CD4-positive, alpha-beta memory T cell (primary cell): Measurements from ENCODE around the gene CD1E. TPM values are rescaled to one million over a fixed set of nuclear protein-coding genes. Genes with fewer than 3 reads are reported as not detected.

Experiments
- CTCF ChIA-PET: fragments of 350-600 bp; sonication (Branson Sonifier 250); formaldehyde crosslinking; loops from one replicate; lab custom pipeline; 2021; ENCODE audit warnings: inconsistent platforms; ENCODE audit not compliant: partially characterized antibody; lab: Charles Lee
- POLR2A ChIA-PET: fragments of 350-600 bp; sonication (Branson Sonifier 250); formaldehyde crosslinking; loops from one replicate; lab custom pipeline; 2021; ENCODE audit not compliant: partially characterized antibody; lab: Charles Lee
- DNase-seq, 5 donors: peaks; one replicate each; pipeline versions ENCODE4 v3.0.0 to v3.0.0-alpha.2; 2020 to 2022; ENCODE audit warnings: mixed read lengths in 1 of 5
- H3K27ac ChIP-seq: one replicate; pipeline ENCODE4 v1.7.0; 2013; ENCODE audit warnings: low read depth, low read length
- H3K27me3 ChIP-seq: 2 replicates; pipeline ENCODE4 v1.7.0; 2013; ENCODE audit warnings: mild to moderate bottlenecking, low read length, moderate library complexity; ENCODE audit not compliant: insufficient read depth
- H3K36me3 ChIP-seq: 2 replicates; pipeline ENCODE4 v1.7.0; 2013; ENCODE audit warnings: mild to moderate bottlenecking, low read length, moderate library complexity; ENCODE audit not compliant: insufficient read depth
- H3K4me1 ChIP-seq: 2 replicates; pipeline ENCODE4 v1.7.0; 2013; ENCODE audit warnings: mild to moderate bottlenecking, low read length, moderate library complexity; ENCODE audit not compliant: insufficient read depth
- H3K4me3 ChIP-seq, 2 donors: one replicate each; pipeline ENCODE4 v1.7.0; 2013; ENCODE audit warnings: low read length in 2 of 2, mild to moderate bottlenecking in 1 of 2
- H3K9me3 ChIP-seq, 2 donors: one replicate each; pipeline ENCODE4 v1.7.0; 2013; ENCODE audit warnings: low read length in 2 of 2, control low read depth in 1 of 2; ENCODE audit not compliant: control insufficient read depth in 1 of 2
- H3K27ac Mint-ChIP-seq, 7 donors: one replicate each; pipeline ENCODE4 v1.8.0; 2020 to 2021; ENCODE audit warnings: mixed read lengths in 7 of 7, mild to moderate bottlenecking in 6 of 7, inconsistent platforms in 3 of 7, moderate library complexity in 3 of 7
- H3K27me3 Mint-ChIP-seq, 2 donors: one replicate each; pipeline ENCODE4 v1.8.0; 2020 to 2021; ENCODE audit warnings: mixed read lengths in 2 of 2
- H3K36me3 Mint-ChIP-seq, 2 donors: one replicate each; pipeline ENCODE4 v1.8.0; 2020 to 2021; ENCODE audit warnings: mixed read lengths in 2 of 2, inconsistent platforms in 1 of 2, mild to moderate bottlenecking in 1 of 2
- H3K4me1 Mint-ChIP-seq, 4 donors: one replicate each; pipeline ENCODE4 v1.8.0; 2020 to 2021; ENCODE audit warnings: mixed read lengths in 4 of 4, mild to moderate bottlenecking in 1 of 4
- H3K4me3 Mint-ChIP-seq, 8 donors: one replicate each; pipeline ENCODE4 v1.8.0; 2020 to 2021; ENCODE audit warnings: mixed read lengths in 8 of 8, mild to moderate bottlenecking in 7 of 8, moderate library complexity in 6 of 8, inconsistent platforms in 3 of 8
- H3K9me3 Mint-ChIP-seq, 8 donors: one replicate each; pipeline ENCODE4 v1.8.0; 2020 to 2021; ENCODE audit warnings: mixed read lengths in 8 of 8, mild to moderate bottlenecking in 5 of 8, inconsistent platforms in 3 of 8, moderate library complexity in 1 of 8
- intact Hi-C: fragments of 100-400 bp; cut with micrococcal nuclease; formaldehyde crosslinking; loops from one replicate; pipeline ENCODE4 v1.15.1; 2023
- polyA plus RNA-seq, 2 donors: library from polyadenylated mRNA; unstranded; fragments of 300-500 nt; fragmentation: Illumina TruSeq; gene quantifications; one replicate each; pipeline ENCODE4 v1.2.3, GENCODE V29; 2021
- total RNA-seq, 2 experiments: library from RNA; stranded (reverse); gene quantifications; one replicate each; pipeline ENCODE4 v1.2.3, GENCODE V29; 2021

The CD1E gene
- total RNA-seq (not detected), polyA plus RNA-seq (not detected)

GRCh38 chr1:158353303-158354075 is at the start of gene CD1E:
CD1E (plus strand) TSS chr1:158353894; CDS start chr1:158353989, 95 bp downstream.
- CTCF ChIA-PET, result no interaction called here
- peak within 1 kb of the TSS in 1 of 7 donors; percentile 34 for H3K27ac Mint-ChIP-seq
- intact Hi-C loops, result no loop called here

GRCh38 chr1:158310623-158311022 is 43.1 kb upstream of the CD1E start:
- Mint-ChIP-seq H3K27ac (no peak overlapping the region), H3K4me1 (no peaks in the 10 kb centered on the region), H3K4me3 (no peak overlapping the region), H3K36me3 (no peaks in the 10 kb centered on the region), H3K9me3 (peaks cover 0 to 36% (median 16%) of the 10 kb centered on the region in 8 donors), H3K27me3 (peaks cover 3% of the 10 kb centered on the region in 2 donors)
- ChIA-PET CTCF (no interaction called here), POLR2A (no interaction called here)
- no peak for DNase-seq
- H3K27me3 ChIP-seq, result no peaks in the 10 kb centered on the region
- no peaks in the 10 kb centered on the region for H3K4me1 ChIP-seq
- no peak overlapping the region for H3K4me3 ChIP-seq
- intact Hi-C loops, result no loop called here
- H3K9me3 ChIP-seq, result no peaks in the 10 kb centered on the region
- H3K36me3 ChIP-seq, result no peaks in the 10 kb centered on the region
- H3K27ac ChIP-seq, result no peak overlapping the region

More at GRCh38 chr1:158353303-158354075, at the start of gene CD1E:
- Histone ChIP-seq H3K4me3 (no peak within 1 kb of the TSS), H3K27ac (no peak within 1 kb of the TSS), H3K27me3 (no peaks in the 10 kb centered on the region), H3K4me1 (no peaks in the 10 kb centered on the region), H3K9me3 (no peaks in the 10 kb centered on the region), H3K36me3 (no peaks in the 10 kb centered on the region)
- H3K9me3 Mint-ChIP-seq, result no peaks in the 10 kb centered on the region
- H3K27me3 Mint-ChIP-seq, result peaks cover 29 to 30% of the 10 kb centered on the region in 2 donors
- no peaks in the 10 kb centered on the region for H3K36me3 Mint-ChIP-seq
- POLR2A ChIA-PET, result no interaction called here
- no peak for DNase-seq
- H3K4me1 Mint-ChIP-seq, result no peaks in the 10 kb centered on the region
- no peak within 1 kb of the TSS for H3K4me3 Mint-ChIP-seq

DNA sequence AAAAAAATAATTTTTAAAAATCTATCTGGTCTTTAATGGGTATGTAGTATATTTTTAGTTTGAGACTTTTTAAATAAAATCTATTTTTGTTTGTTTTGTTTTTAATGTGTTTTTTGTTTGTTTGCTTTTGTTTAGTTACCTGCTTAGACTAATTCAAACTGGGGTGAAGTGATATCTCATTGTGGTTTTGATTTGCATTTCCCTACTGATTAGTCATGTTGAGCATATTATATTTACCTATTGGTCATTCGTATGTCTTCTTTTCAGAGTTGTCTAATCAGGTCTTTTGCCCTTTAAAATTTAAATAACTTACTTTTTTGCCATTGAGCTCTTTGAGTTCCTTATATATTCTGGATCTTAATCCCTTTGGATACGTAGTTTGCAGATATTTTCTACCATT is 42.6 kb upstream of the CD1E start:
- H3K36me3 Mint-ChIP-seq, result no peaks in the 10 kb centered on the region
- no peak overlapping the region for H3K27ac ChIP-seq
- DNase-seq, result no peak
- no peaks in the 10 kb centered on the region for H3K4me1 Mint-ChIP-seq
- peaks cover 0 to 36% (median 16%) of the 10 kb centered on the region in 8 donors for H3K9me3 Mint-ChIP-seq
- no peaks in the 10 kb centered on the region for H3K36me3 ChIP-seq
- H3K27me3 Mint-ChIP-seq, result peaks cover 0 to 3% of the 10 kb centered on the region in 2 donors
- ChIA-PET CTCF (no interaction called here), POLR2A (no interaction called here)
- H3K4me3 Mint-ChIP-seq, result no peak overlapping the region
- no peaks in the 10 kb centered on the region for H3K4me1 ChIP-seq
- H3K27me3 ChIP-seq, result no peaks in the 10 kb centered on the region
- intact Hi-C loops, result no loop called here
- H3K4me3 ChIP-seq, result no peak overlapping the region
- H3K9me3 ChIP-seq, result no peaks in the 10 kb centered on the region
- H3K27ac Mint-ChIP-seq, result no peak overlapping the region

DNA sequence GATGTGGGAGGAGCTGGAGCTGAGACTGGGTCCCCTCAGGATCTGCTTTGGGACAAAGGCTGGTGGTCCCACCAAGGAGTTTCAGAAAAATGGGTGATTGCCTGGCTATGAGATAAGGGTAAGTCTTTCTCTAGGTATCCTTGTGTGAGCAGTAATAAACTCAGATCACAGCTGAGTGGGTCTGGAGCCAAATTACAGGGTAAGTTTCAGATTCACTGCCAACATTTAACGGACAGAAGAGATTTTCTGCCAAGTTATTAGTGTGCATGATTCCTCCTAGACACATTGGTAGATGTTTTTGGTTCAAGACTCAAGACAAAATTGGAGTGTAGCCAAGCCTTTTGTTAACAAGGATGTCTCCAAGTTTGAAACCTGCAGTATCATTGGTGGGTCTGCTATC is 29.8 kb upstream of the CD1E start:
- Mint-ChIP-seq H3K4me1 (no peaks in the 10 kb centered on the region), H3K36me3 (peaks cover 0 to 1% of the 10 kb centered on the region in 2 donors), H3K4me3 (no peak overlapping the region), H3K27ac (no peak overlapping the region), H3K9me3 (peaks cover 0 to 13% (median 5%) of the 10 kb centered on the region in 8 donors), H3K27me3 (peaks cover 11 to 18% of the 10 kb centered on the region in 2 donors)
- intact Hi-C loops, result no loop called here
- DNase-seq, result no peak
- H3K9me3 ChIP-seq, result no peaks in the 10 kb centered on the region
- no peak overlapping the region for H3K4me3 ChIP-seq
- POLR2A ChIA-PET, result no interaction called here
- no peak overlapping the region for H3K27ac ChIP-seq
- no peaks in the 10 kb centered on the region for H3K36me3 ChIP-seq
- H3K27me3 ChIP-seq, result no peaks in the 10 kb centered on the region
- no peaks in the 10 kb centered on the region for H3K4me1 ChIP-seq
- CTCF ChIA-PET, result no interaction called here

DNA sequence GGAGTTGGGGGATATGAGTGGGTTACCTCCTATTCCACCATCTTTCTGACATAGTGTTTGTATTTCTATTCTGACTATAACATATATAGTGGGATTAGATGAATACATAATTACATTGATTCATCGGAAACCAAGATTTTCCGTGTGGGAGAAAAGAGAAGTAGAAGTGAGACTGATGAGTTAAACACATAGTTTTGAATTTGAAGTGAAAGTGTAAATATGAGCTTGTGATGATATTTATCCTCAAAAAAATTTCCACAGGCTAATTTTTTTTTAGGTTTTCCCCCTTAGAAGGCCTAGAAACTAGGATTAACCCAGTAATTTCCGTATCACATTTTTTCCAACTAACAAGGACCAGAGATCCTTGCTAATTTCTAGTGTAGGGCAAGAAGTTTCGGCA is 29.3 kb upstream of the CD1E start:
- H3K9me3 ChIP-seq, result no peaks in the 10 kb centered on the region
- Mint-ChIP-seq H3K27me3 (peaks cover 11 to 18% of the 10 kb centered on the region in 2 donors), H3K27ac (no peak overlapping the region), H3K9me3 (peaks cover 0 to 13% (median 5%) of the 10 kb centered on the region in 8 donors), H3K36me3 (peaks cover 0 to 1% of the 10 kb centered on the region in 2 donors), H3K4me1 (no peaks in the 10 kb centered on the region), H3K4me3 (no peak overlapping the region)
- H3K4me1 ChIP-seq, result no peaks in the 10 kb centered on the region
- CTCF ChIA-PET, result no interaction called here
- no peak overlapping the region for H3K27ac ChIP-seq
- DNase-seq, result no peak
- no peaks in the 10 kb centered on the region for H3K27me3 ChIP-seq
- intact Hi-C loops, result no loop called here
- H3K4me3 ChIP-seq, result no peak overlapping the region
- H3K36me3 ChIP-seq, result no peaks in the 10 kb centered on the region
- POLR2A ChIA-PET, result no interaction called here

- Mint-ChIP-seq H3K4me1 (no peaks in the 10 kb centered on the region), H3K27me3 (peaks cover 7 to 15% of the 10 kb centered on the region in 2 donors), H3K4me3 (no peak overlapping the region), H3K27ac (no peak overlapping the region), H3K9me3 (peaks cover 0 to 10% (median 5%) of the 10 kb centered on the region in 8 donors), H3K36me3 (no peaks in the 10 kb centered on the region)
- H3K4me3 ChIP-seq, result no peak overlapping the region
- CTCF ChIA-PET, result no interaction called here
- H3K27ac ChIP-seq, result no peak overlapping the region
- H3K27me3 ChIP-seq, result no peaks in the 10 kb centered on the region
- intact Hi-C loops, result no loop called here
- POLR2A ChIA-PET, result no interaction called here
- no peak for DNase-seq
- no peaks in the 10 kb centered on the region for H3K4me1 ChIP-seq
- no peaks in the 10 kb centered on the region for H3K36me3 ChIP-seq
- H3K9me3 ChIP-seq, result no peaks in the 10 kb centered on the region
These were observed 26.2 kb upstream of the CD1E start for GRCh38 chr1:158327481-158327880.

DNA sequence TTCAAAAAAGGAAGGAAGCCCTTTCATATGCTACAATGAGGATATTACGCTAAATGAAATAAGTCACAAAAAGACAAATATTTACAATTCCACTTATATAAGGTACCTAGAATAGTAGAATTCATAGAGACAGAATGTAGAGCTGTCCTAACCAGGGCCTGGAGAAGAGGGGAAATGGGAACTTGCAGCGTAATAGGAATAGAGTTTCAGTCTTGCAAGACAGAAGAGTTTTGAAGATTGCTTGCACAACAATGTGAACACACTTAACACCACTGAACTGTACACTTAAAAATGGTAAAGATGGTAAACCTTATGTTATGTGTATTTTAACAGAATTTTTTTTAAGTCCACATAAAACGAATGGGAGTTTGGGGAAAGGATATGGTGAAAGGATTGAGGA is 25.3 kb upstream of the CD1E start:
- ChIA-PET POLR2A (no interaction called here), CTCF (no interaction called here)
- peaks cover 4 to 16% of the 10 kb centered on the region in 2 donors for H3K27me3 Mint-ChIP-seq
- peaks cover 2 to 3% (median 2%) of the 10 kb centered on the region in 4 donors for H3K4me1 Mint-ChIP-seq
- intact Hi-C loops, result no loop called here
- no peak overlapping the region for H3K4me3 Mint-ChIP-seq
- Histone ChIP-seq H3K9me3 (no peaks in the 10 kb centered on the region), H3K4me1 (no peaks in the 10 kb centered on the region), H3K27ac (no peak overlapping the region), H3K27me3 (no peaks in the 10 kb centered on the region), H3K4me3 (no peak overlapping the region), H3K36me3 (no peaks in the 10 kb centered on the region)
- no peak for DNase-seq
- no peaks in the 10 kb centered on the region for H3K36me3 Mint-ChIP-seq
- H3K27ac Mint-ChIP-seq, result no peak overlapping the region
- H3K9me3 Mint-ChIP-seq, result peaks cover 0 to 4% (median under 1%) of the 10 kb centered on the region in 8 donors
